ENCODE results near the gene IL17C. TPM values are rescaled to one million over a fixed set of nuclear protein-coding genes. Genes with fewer than 3 reads are reported as not detected.
"Not testable (repeated sequence)": the region's sequence is repeated elsewhere in the genome, so short reads cannot be mapped to it uniquely, and the experiment has no call there.

IL17C gene
- total RNA-seq, 1 donor from 2014 or later: not detected

DNA sequence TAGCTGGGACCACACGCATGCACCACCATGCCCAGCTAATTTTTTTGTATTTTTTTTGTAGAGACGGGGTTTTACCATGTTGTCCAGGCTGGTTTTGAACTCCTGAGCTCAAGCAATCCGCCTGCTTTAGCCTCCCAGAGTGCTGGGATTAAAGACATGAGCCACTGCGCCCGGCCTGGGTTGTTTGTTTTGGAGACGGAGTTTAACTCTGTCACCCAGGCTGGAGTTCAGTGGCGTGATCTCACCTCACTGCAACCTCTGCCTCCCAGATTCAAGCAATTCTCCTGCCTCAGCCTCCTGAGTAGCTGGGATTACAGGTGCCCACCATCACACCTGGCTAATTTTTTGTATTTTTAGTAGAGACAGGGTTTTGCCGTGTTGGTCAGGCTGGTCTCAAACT lies 28.9 kb upstream of the IL17C start:
- not testable (repeated sequence) for DNase-seq (ENCODE audit: low spot score)

DNA sequence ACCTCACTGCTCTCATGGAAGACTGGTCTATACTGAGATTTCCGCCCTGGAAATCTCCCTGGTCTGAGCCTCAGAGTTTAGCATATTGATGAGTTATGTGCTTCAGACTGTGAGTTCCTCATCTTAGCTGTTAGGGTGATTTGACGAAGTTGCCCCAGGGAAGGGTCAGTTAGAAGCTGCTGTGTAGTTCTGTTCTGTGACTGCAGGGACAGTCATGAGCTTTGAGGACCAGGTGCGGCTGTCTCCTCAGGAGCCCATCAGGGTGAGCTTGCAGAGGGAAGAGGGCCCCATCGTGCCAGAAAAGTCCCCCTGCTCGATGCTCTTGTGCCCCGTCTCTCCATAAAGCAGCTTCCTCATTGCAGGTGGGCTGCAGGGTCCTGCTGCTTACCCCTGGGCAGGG lies 28.3 kb upstream of the IL17C start:
- no peak for DNase-seq (ENCODE audit: low spot score)

GRCh38 chr16:88610909-88611812 lies 27.2 kb upstream of the IL17C start:
- no peak for DNase-seq (ENCODE audit: low spot score)

DNA sequence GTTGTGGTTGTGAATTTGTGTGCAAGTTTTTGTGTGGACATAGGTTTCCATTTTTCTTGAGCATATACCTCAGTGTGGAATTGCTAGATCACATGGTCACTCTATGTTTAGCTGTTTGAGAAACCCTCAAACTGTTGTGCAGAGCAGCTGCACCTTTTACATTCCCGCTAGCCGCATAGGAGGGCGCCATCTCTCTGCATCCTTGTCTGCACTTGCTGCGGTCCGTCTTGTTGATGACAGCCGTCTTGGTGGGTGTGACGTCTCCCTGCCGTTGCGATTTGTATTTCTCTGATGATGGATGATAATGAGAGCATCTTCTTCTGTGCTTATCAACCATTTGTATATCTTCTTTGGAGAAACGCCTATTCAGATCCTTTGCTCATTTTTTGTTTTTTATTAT lies 25.1 kb upstream of the IL17C start:
- no peak for DNase-seq (ENCODE audit: low spot score)

DNA sequence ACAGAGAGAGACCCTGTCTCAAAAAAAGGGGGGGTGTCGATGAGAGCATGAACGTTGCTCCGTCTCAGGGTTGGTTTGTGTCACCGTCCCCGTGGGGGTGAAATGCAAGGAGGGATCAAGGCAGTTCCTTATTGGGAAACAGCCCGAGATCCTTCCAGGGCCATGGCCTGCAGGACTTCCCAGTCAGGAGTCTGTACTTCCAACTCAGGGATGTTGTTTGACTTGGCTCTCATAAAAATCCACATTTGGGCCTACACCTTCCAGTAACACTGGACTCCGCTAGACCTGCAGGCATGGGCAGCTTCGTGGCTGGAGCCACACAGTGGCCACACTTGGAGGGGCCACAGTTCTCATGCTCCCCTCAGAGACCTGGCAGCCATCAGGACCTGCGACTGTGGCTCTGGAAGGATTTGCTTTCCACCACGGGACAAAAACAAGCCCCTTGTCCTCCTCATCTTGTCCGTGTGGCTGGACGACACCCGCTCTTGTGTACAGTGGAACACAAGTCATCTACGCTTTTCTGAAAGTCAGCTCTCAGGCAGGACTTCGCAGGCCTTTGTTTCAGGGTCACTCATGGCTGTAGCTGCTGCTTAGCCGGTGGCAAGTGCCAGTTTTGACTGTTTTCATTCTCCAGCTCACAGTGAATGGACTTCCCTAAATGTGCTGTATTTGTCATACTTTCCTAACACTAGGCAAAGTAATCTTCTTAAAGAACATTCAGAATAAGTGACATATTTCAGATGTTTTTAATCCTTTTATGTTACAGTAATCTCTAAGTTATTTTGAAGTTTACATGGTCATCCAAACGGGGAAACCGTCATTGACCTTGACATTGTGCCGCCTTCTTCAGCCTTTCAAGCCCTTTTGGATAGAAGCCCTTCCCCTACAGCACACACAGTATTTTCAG lies 24.2 kb upstream of the IL17C start:
- DNase-seq (ENCODE audit: low spot score): no peak

DNA sequence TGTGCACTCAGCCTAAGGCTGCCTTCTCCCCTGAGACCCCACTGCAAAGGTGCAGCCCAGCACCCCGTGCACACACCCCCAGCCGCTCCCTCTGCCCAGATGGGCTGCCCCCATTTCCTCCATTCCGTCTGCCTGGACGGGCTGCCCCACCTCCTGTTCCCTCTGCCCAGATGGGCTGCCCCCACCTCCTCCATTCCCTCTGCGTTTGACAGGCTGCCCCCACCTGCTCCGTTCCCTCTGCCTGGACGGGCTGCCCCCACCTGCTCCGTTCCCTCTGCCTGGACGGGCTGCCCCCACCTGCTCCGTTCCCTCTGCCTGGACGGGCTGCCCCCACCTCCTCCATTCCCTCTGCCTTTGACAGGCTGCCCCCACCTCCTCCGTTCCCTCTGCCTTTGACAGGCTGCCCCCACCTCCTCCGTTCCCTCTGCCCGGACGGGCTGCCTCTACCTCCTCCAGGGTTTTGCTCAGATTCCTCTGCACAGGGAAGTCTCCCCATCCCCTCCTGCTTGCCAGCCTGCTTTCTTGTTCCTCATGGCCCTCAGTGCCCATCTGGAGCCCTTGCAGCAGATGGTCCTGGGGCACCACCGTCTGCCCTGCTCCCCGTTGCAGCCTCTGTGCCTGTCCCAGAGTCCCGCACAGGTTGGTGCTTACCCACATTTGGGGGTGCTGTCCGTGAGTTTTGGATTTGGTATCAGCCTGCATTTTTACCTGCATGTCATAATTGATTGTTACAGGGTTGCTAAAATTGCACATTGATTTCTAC lies 23.4 kb upstream of the IL17C start:
- no peak for DNase-seq (ENCODE audit: low spot score)

DNA sequence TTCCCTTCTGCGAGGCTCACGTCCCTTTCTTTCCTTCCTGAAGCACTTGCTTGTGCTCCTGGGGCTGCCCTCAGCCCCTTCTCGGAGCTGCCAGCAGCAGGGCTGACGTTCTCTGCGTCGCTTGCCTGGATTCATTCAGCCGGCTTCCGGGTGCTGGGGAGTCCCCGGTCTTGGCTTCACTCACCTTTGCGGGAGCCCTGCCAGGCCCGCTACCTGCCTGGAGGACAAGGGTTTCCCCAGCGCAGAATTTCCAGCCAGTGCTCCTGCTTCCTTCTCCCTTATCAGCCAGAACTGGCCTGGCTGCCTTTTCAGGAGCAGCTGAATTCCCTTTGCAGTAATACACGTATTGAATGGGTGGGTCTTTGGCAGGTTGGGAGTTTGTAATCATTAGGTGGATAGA lies 22.1 kb upstream of the IL17C start:
- peak; percentile 90 for DNase-seq (ENCODE audit: low spot score)

- no peak for DNase-seq (ENCODE audit: low spot score)
Measured at GRCh38 chr16:88616736-88617135, 21.6 kb upstream of the IL17C start.

GRCh38 chr16:88617268-88618031 lies 20.9 kb upstream of the IL17C start:
- DNase-seq (ENCODE audit: low spot score): no peak

DNA sequence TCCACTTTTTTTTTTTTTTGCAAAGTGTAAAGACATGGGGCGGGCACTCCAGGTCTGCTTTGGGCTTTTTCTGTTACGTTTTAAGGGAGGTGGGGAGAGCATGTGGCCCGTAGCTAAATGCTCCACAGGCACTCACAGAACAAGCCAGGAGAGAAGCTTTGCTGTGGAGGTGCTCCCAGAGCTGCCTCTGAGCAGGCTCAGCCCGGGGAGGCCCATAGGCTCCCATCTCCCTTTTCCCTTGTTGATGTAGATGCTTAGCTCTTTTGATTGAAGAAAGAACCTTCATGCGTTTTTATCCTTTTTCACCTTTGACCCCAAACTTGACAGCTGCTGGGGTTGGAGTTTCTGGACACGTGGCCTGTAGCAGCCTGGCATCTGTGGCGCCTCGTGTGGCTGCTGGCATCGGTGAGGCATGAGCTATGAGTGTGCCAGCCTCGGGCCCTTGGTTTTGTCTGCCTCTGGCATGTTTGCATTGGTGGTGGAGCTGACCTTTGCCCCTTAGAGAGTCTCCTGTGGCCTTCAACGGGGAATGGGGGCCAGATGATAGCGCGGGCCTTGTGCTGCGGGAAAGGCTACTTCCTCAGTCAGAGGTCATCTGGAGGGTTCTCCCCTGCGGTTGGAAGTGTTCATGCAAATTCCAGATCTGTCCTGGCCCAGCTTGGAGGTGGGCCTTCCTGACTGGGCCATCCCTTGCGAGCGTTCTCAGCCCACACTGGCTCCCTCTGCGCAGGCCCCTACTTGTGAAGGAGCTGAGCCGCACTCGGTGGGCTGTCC lies 20.0 kb upstream of the IL17C start:
- DNase-seq (ENCODE audit: low spot score): no peak

- DNase-seq (ENCODE audit: low spot score): no peak
Measured at GRCh38 chr16:88618956-88619667, 19.3 kb upstream of the IL17C start.

- DNase-seq (ENCODE audit: low spot score): peak; percentile 56
Measured at GRCh38 chr16:88619859-88620815, 18.2 kb upstream of the IL17C start.

- no peak for DNase-seq (ENCODE audit: low spot score)
Measured at GRCh38 chr16:88622125-88622524, 16.2 kb upstream of the IL17C start.

DNA sequence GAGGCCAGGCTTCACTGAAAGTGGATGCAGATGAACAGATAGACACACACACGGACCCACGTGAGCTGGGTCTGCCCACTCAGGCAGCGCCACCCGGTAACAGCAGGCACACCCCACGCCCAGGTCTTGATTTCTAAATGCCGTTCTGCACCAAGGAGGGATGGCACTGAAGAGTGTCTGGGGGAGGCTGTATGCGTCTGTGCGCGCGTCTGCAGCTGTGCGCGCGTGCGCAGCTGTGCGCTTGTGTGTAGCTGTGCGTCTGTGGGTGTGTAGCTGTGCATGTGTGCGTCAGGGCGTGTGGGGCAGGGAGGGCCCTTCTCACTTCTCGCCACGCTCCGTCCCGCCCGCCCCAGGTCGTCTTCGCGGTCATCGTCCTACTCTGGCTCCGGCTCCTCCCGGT lies 15.5 kb upstream of the IL17C start:
- DNase-seq (ENCODE audit: low spot score): no peak

DNA sequence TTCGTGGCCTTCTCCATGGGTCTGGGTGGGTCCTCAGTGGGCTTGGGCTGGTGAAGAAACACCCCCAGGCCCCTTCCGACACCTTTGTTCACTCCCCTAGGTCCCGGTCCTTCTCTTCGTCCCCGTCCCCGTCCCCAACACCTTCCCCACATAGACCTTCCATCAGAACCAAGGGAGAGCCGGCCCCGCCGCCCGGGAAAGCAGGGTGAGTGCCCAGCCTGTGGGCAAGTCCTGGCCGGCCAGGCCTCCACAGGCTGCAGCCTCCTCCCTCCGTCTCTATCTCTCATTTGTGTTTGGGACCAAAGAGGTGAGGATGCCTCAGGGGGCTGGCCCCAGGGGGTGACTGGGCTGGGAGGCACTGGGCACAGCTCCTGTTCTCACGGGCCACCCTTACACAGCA lies 14.5 kb upstream of the IL17C start:
- DNase-seq (ENCODE audit: low spot score): no peak

DNA sequence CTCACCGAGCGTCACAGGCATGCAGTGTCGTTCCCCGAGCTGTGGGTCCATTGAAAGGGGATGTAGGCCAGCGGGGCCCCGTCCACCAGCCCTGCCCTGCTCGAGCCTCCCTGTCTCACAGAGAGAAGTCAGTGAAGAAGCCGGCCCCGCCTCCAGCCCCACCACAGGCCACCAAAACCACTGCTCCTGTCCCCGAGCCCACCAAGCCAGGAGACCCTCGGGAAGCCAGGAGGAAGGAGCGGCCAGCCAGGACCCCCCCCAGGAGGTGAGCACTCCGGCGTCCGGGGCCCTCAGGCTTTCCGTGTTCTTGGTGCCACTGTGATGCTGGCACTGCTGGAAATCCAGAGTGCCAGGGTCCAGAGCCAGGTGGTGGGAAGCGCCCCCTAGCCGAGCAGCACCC lies 13.9 kb upstream of the IL17C start:
- DNase-seq (ENCODE audit: low spot score): no peak

GRCh38 chr16:88624977-88625576 lies 13.3 kb upstream of the IL17C start:
- no peak for DNase-seq (ENCODE audit: low spot score)

DNA sequence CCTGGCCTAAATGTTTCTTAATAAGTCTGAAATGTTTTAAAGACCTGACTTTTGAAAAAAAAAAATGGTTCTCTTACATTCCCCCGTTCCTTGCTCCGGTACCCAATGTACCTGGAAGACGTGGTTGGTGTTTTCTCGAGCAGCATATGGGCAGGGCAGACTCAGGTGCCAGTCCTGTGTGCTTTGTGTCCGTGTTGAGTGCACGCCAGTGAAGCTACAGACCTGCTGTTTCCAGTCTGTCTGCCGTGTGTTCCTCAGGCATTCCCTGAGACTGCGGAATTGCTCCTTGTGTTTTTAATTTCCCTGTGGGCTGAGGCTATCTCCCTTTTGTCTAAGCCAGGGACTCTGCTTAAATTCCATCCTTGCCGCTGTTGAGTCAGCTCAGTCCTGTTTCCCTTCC lies 11.7 kb upstream of the IL17C start:
- DNase-seq (ENCODE audit: low spot score): no peak

Measured in mucosa of gallbladder (tissue), 1 donor.